ENCODE measurements around the gene TEX26.
A peak's percentile ranks its signal among the peaks of the same experiment; 100 is the strongest.

Gene TEX26

DNA sequence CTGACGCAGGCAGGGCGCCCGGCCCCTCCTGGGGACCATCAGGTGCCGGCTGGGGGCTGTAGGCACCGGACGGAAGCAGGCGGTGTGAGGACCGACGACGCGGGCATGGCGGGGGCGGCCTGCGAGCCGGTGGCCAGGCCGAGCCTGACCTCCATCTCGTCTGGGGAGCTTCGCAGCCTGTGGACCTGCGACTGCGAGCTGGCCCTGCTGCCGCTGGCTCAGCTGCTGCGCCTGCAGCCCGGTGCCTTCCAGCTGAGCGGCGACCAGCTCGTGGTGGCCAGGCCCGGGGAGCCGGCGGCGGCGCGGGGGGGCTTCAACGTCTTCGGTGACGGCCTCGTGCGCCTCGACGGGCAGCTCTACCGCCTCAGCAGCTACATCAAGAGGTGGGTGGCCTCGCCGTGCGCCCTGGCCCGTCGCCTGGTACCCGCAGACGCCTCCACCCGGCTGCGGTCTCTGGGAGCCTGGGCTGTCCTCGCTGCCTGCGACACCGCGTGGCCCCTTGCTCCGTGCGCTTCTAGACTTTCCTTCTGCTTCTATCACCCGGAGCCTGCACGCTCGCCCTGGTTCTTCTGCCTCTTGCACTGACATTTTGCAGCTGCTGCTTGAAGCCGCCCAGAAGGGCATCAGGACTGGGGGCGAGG is 25.9 kb upstream of the TEX26 start:
- peak overlapping the region; percentile 60 for H3K4me3 ChIP-seq (replicated peaks; ENCODE audit: low read depth, low read length)
- DNase-seq (ENCODE audit: low read depth): no peak
- TF ChIP-seq, protein P1, sequence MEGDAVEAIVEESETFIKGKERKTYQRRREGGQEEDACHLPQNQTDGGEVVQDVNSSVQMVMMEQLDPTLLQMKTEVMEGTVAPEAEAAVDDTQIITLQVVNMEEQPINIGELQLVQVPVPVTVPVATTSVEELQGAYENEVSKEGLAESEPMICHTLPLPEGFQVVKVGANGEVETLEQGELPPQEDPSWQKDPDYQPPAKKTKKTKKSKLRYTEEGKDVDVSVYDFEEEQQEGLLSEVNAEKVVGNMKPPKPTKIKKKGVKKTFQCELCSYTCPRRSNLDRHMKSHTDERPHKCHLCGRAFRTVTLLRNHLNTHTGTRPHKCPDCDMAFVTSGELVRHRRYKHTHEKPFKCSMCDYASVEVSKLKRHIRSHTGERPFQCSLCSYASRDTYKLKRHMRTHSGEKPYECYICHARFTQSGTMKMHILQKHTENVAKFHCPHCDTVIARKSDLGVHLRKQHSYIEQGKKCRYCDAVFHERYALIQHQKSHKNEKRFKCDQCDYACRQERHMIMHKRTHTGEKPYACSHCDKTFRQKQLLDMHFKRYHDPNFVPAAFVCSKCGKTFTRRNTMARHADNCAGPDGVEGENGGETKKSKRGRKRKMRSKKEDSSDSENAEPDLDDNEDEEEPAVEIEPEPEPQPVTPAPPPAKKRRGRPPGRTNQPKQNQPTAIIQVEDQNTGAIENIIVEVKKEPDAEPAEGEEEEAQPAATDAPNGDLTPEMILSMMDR (IDR thresholded peaks at IDR 0.05; ENCODE audit: low read length, missing control alignments): no peak

DNA sequence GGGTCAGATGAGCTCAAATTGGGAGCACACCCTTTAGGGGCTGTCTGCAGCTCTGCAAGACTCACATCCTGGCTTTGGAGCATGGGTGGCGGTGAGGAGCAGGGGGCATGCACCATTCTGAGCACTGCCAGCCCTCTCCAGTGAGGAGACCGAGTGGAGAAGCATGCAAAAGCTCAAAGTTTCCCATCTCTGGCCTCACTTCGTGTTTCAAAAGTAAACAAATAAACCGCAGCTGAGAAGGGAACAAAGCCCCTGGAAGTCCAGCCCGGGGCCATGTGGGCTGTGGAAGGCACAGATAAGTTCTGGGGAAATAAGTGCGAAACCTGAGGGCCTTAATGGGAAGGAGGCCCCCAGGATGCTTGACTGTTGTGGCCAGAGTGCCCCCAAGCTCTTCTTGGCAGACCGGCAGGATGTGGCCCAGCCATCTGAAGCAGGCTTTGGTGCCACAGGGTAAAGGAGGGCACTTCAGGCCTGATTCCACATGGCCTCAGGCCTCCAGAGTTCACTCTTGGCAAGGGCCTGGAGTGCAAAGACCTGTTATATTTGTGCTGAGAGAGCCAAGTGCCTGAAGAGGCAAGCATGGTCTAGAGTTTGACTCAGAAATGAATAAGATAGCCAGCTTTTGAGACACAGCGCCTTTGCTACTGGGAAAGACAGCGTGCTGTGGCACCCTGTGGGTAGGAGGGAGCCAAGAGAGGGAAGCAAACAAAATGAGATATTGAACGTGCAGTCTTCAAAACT is 25.2 kb upstream of the TEX26 start:
- H3K4me3 ChIP-seq (replicated peaks; ENCODE audit: low read depth, low read length): peak overlapping the region; percentile 60
- DNase-seq (ENCODE audit: low read depth): peak; percentile 64
- TF ChIP-seq, protein P1 (IDR thresholded peaks at IDR 0.05; ENCODE audit: low read length, missing control alignments): no peak

DNA sequence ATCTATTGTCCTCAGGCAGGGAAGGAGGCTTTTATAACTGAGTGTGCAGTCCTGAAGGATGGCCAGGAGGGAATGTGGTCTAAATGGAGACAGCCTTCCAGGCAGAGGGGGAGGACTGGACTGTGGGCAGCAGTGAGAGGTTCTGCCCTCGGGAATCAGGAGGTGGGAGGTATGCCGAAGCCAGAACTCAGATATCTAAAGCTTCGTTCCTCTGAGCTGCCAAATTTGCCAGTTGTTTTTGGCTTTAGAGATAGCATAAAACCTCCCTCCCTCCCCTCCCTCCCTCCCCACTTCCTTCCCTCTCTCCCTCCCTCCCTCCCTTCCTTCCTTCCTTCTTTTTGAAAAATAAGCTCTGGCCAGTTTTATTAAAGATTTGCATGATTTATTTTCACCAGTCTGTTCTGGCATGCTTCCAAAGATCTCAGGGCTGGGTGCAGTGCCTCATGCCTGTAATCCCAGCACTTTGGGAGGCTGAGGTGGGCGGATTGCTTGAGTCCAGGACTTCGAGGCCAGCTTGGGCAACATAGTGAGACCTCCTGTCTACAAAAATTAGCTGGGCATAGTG is 24.0 kb upstream of the TEX26 start:
- H3K4me3 ChIP-seq (replicated peaks; ENCODE audit: low read depth, low read length): peak overlapping the region; percentile 60
- peak; percentile 91 for DNase-seq (ENCODE audit: low read depth)
- TF ChIP-seq, protein P1 (IDR thresholded peaks at IDR 0.05; ENCODE audit: low read length, missing control alignments): no peak

DNA sequence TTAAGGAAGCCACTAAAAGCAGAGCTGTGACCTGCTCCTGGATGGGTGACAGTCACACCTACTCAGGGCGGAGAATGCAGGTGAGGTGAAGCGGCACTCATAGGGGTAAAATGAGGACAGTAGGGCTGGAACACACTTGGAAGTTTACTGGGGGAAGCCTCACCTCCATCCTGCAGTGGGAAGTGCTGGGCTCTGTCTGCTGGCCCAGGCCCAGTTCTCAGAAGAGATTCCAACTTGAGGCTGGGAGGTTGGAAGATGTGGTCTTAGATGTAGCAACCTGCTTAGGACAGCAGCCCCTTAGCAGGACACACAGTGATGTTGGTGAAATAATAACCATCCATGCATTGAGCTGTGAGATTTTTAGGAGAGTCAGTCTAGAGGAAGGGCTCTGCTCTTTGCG is 21.8 kb upstream of the TEX26 start:
- TF ChIP-seq, protein P1 (IDR thresholded peaks at IDR 0.05; ENCODE audit: low read length, missing control alignments): no peak
- no peak for DNase-seq (ENCODE audit: low read depth)
- no peak overlapping the region for H3K4me3 ChIP-seq (replicated peaks; ENCODE audit: low read depth, low read length)

DNA sequence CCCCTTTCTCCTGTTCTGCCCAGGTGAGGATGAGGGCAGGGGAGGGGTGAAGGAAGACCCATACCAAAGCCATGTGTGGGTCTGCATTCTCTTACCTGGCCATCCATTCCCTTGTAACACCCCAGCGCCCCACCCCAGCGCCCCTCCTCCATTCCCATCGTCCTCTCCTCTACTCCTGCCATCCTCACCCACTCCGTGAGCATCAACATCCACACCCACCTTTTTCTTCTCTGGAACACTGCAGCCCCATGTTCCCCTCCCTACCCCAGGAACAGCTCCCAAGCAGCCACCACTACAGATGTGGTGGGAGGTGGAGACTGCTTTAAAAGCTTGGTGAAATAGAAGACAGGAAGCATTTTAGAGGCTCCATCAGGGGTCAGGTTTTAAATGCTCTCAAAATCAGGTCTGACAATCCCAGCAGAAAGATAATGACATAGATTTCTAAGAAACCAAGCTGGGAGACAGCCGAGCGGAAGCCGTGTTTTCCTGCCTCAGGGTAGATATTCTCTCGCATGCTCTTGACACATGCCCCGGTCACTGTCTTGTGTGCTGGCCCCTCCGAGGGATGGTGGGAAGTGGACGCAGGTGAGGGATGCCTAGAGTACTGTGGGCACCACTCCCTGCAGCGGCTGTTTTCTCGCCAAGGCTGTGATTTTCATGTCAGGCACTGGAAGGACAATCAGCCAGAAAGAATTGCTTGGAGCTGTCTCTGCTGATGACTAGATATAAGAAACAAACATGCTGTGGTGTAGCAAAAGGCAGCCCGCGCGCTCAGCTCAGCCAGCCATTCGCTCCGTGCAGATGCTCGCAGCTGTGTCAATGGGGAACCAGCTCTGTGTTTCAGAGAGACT is 16.5 kb upstream of the TEX26 start:
- TF ChIP-seq, protein P1 (IDR thresholded peaks at IDR 0.05; ENCODE audit: low read length, missing control alignments): no peak
- DNase-seq (ENCODE audit: low read depth): no peak
- H3K4me3 ChIP-seq (replicated peaks; ENCODE audit: low read depth, low read length): no peak overlapping the region

DNA sequence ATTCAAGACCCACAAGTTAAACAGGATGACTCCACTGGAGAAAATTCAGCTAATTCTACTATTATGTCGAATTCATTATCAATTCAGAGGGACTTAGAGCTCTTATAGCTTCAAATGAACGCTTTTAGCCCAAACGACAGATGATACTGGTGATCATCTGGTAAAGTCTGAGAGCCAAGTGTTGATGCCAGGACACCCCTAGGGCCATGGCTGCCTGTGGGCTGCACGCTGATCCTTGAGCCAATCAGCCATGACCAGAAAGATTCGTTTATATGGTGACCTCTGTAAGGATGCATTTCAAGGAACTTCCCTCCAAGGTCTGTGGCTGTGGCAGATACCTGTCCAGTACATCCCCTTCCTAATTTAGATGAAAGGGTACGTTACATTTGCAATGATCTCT is 15.5 kb upstream of the TEX26 start:
- DNase-seq (ENCODE audit: low read depth): no peak
- TF ChIP-seq, protein P1 (IDR thresholded peaks at IDR 0.05; ENCODE audit: low read length, missing control alignments): no peak
- H3K4me3 ChIP-seq (replicated peaks; ENCODE audit: low read depth, low read length): no peak overlapping the region
